Measurements from ENCODE around the gene C1QL3. TPM values are rescaled to one million over a fixed set of nuclear protein-coding genes. Genes with fewer than 3 reads are reported as not detected.

Gene C1QL3
- total RNA-seq, 1 donor from 2014 or later, result 3.0 TPM

GRCh38 chr10:16470747-16471146, 50.9 kb downstream of the C1QL3 start:
- H3K9me3 Mint-ChIP-seq (ENCODE audit: low read depth), result peaks cover 5% of the 10 kb centered on the region
- no peak overlapping the region for H3K27ac Mint-ChIP-seq
- peaks cover 2% of the 10 kb centered on the region for H3K36me3 Mint-ChIP-seq (ENCODE audit: insufficient read depth)
- no peaks in the 10 kb centered on the region for H3K4me1 Mint-ChIP-seq (ENCODE audit: low read depth)
- TF ChIP-seq CTCF (IDR thresholded peaks at IDR 0.05; ENCODE audit: unreplicated experiment), result no peak
- H3K27me3 Mint-ChIP-seq, result no peaks in the 10 kb centered on the region
- H3K4me3 Mint-ChIP-seq (ENCODE audit: low read depth), result no peak overlapping the region
- no peak for DNase-seq (ENCODE audit: low spot score, unreplicated experiment)

DNA sequence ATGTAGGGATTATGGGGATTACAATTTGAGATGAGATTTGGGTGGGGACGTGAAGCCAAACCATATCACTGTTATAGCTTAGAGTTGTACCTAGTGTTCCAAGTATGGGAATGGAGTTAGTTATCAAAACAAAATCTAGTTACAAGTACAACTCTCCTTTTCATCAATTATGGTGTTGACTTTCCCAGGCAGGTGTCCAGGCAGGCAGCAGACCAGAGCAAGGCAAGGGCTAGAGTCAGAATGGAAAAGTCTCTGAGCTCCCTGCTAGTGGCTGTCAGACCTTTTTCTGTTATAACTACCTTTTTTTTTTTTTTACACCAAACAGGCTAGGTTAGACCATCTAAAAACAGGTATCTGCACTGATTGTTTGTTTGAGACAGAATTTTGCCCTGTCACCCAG, 55.7 kb downstream of the C1QL3 start:
- no peak overlapping the region for H3K27ac Mint-ChIP-seq
- H3K9me3 Mint-ChIP-seq (ENCODE audit: low read depth), result peaks cover 9% of the 10 kb centered on the region
- H3K4me1 Mint-ChIP-seq (ENCODE audit: low read depth), result peaks cover 2% of the 10 kb centered on the region
- no peaks in the 10 kb centered on the region for H3K27me3 Mint-ChIP-seq
- TF ChIP-seq CTCF (IDR thresholded peaks at IDR 0.05; ENCODE audit: unreplicated experiment), result no peak
- no peak overlapping the region for H3K4me3 Mint-ChIP-seq (ENCODE audit: low read depth)
- peaks cover 6% of the 10 kb centered on the region for H3K36me3 Mint-ChIP-seq (ENCODE audit: insufficient read depth)
- no peak for DNase-seq (ENCODE audit: low spot score, unreplicated experiment)

Other genes with a start within 250 kb of the C1QL3 start
- gene PTER, start 84.9 kb downstream of the C1QL3 start, total RNA-seq, result 9.2 and 9.5 TPM in 2 replicates

All from progenitor cell of endocrine pancreas (in vitro differentiated cells).